NCI-H1417 treated with DMSO at 0.1 percent for 48 hours (cell line): ENCODE measurements around the gene INPP1.
"Not testable (repeated sequence)": the region's sequence is repeated elsewhere in the genome, so short reads cannot be mapped to it uniquely, and the experiment has no call there.

ENCODE experiments used
- DNase-seq: peaks from one replicate; lab custom pipeline; 2025; lab: John Stamatoyannopoulos, UW

INPP1 gene

GRCh38 chr2:190343536-190344275, at the start of gene INPP1:
TSS of gene INPP1 (plus strand) at chr2:190343589. CDS start at chr2:190360103, 16,514 bp downstream.
- no peak for DNase-seq

GRCh38 chr2:190297880-190298279, 45.5 kb upstream of the INPP1 start:
- DNase-seq, result not testable (repeated sequence)

- no peak for DNase-seq
Measured at GRCh38 chr2:190301032-190301431, 42.4 kb upstream of the INPP1 start.

- no peak for DNase-seq
Measured at GRCh38 chr2:190302052-190302451, 41.3 kb upstream of the INPP1 start.

- DNase-seq, result no peak
Measured at GRCh38 chr2:190303647-190304046, 39.7 kb upstream of the INPP1 start.

GRCh38 chr2:190304404-190304803, 39.0 kb upstream of the INPP1 start:
- DNase-seq, result no peak

GRCh38 chr2:190308031-190308430, 35.4 kb upstream of the INPP1 start:
- DNase-seq, result no peak

GRCh38 chr2:190311893-190312634, 31.3 kb upstream of the INPP1 start:
- no peak for DNase-seq

- DNase-seq, result not testable (repeated sequence)
Measured at GRCh38 chr2:190312635-190313025, 30.8 kb upstream of the INPP1 start.

- no peak for DNase-seq
Measured at GRCh38 chr2:190313880-190314279, 29.5 kb upstream of the INPP1 start.

- DNase-seq, result no peak
Measured at GRCh38 chr2:190315273-190315672, 28.1 kb upstream of the INPP1 start.

GRCh38 chr2:190318514-190318913, 24.9 kb upstream of the INPP1 start:
- DNase-seq, result no peak

- no peak for DNase-seq
Measured at GRCh38 chr2:190318931-190319554, 24.3 kb upstream of the INPP1 start.

GRCh38 chr2:190319555-190320498, 23.6 kb upstream of the INPP1 start, which contains the start of gene HIBCH:
TSS of gene HIBCH (minus strand) at chr2:190319826. CDS start at chr2:190319750, 76 bp downstream.
- peak; percentile 97 for DNase-seq

- DNase-seq, result no peak
Measured at GRCh38 chr2:190320696-190321095, 22.7 kb upstream of the INPP1 start.

GRCh38 chr2:190323406-190323805, 20.0 kb upstream of the INPP1 start:
- no peak for DNase-seq

GRCh38 chr2:190325588-190325987, 17.8 kb upstream of the INPP1 start:
- no peak for DNase-seq

- DNase-seq, result no peak
Measured at GRCh38 chr2:190327867-190328572, 15.4 kb upstream of the INPP1 start.

GRCh38 chr2:190328573-190329147, 14.7 kb upstream of the INPP1 start:
- no peak for DNase-seq

- DNase-seq, result no peak
Measured at GRCh38 chr2:190333395-190333794, 10.0 kb upstream of the INPP1 start.

GRCh38 chr2:190333928-190334327, 9.5 kb upstream of the INPP1 start:
- no peak for DNase-seq
